Inflammatory macrophage treated with lipopolysaccharide for 1 hour (primary cell): ENCODE results near the gene ISOC2.
"Not testable (repeated sequence)": the region's sequence is repeated elsewhere in the genome, so short reads cannot be mapped to it uniquely, and the experiment has no call there.

ENCODE experiments used
- DNase-seq, 2 donors: peaks; one replicate each; pipeline ENCODE4 v3.0.0-alpha.2; 2020 to 2022

ISOC2 gene, protein sequence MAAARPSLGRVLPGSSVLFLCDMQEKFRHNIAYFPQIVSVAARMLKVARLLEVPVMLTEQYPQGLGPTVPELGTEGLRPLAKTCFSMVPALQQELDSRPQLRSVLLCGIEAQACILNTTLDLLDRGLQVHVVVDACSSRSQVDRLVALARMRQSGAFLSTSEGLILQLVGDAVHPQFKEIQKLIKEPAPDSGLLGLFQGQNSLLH

DNA sequence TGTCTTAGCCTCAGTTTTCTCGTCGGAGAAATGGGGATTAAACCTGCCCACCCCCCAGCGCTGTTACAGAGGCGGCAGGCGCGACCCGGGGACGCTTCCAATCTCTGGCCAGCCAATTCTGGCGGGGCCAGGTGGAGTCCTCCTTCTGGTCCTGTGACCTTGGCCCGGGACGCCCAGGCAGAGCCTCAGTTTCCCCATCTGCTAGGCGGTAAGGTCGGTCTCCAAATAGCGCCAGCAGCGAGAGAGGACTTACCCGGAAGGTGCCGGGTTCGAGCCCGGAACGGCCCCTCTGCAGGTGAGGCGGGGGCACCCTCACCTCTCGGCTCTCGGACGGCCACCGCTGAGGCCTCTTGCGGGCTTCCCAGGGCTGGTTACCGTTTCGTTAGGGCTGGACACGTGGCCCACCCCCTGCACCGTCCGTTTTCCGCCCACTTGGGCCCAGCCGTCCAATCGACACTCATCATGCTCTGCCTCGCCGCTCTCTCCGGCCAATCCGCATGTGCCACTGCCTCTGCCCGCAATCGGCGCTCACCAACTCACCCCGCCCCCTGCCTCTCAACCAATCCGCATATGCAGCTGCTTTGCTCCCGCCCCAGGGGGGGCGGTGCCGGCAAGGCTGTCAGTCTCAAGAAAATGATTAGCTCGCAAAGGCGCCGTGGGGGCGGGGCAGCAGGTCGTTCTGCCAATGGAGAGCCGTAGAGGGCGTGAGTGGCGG, at the start of gene ISOC2:
TSS of gene ISOC2 (minus strand) at position 384 of the 715 bp plus-strand sequence. CDS start 5,156 bp downstream, outside the sequence.
- peak; percentile 99 to 100 for DNase-seq

DNA sequence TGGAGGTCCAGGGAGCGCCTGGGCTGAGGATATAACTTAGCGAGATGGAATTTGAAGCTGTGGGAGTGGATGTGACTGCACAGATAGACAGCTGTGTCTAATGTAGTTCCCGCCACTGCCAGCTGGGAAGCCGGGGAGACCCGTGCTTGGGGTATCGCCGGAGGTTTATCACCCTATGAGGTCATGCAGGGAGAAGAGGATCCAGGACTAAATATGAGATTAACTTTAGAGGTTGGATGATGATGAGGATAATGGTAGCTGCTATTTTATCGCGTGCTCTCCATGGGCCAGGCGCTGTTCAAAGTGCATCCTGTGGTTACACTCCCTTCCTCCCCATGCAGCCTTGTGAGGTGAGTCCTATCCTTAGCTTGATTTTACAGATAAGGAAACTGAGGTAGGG, 46.7 kb upstream of the ISOC2 start:
- no peak for DNase-seq

DNA sequence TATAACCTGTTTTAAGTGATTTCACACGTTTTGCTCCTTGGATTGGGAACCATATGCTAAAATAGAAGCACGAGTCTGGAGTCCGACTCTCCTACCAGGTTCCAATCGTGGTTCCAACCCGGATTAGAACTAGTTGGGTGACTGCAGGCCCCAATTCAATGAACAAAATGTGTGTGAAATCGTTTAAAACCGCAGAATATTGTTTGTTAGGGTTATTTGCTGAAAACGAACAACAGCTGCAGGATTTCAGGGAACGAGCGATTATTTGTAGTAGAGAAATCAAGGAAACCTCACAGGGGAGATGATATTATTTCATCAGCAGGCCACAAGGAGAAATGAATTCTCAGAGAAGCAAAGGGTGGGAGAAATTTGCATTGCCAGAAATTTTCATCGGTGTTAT, 43.5 kb upstream of the ISOC2 start:
- DNase-seq, result no peak

DNA sequence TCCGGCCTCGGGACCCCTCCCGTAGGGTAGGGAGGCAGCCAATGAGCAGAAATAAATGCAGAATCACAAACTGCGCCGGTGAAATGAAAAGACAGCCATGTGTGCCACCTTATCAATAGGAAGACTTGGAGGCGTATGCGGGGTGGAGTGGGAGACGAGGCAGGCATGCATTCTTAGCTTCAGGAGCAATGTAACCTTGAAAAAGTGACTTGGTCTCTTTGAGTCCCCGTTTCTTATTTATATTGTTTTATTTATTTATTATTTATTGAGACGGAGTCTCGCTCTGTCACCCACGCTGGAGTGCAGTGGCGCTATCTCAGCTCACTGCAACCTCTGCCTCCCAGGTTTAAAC, 42.8 kb upstream of the ISOC2 start:
- no peak for DNase-seq

DNA sequence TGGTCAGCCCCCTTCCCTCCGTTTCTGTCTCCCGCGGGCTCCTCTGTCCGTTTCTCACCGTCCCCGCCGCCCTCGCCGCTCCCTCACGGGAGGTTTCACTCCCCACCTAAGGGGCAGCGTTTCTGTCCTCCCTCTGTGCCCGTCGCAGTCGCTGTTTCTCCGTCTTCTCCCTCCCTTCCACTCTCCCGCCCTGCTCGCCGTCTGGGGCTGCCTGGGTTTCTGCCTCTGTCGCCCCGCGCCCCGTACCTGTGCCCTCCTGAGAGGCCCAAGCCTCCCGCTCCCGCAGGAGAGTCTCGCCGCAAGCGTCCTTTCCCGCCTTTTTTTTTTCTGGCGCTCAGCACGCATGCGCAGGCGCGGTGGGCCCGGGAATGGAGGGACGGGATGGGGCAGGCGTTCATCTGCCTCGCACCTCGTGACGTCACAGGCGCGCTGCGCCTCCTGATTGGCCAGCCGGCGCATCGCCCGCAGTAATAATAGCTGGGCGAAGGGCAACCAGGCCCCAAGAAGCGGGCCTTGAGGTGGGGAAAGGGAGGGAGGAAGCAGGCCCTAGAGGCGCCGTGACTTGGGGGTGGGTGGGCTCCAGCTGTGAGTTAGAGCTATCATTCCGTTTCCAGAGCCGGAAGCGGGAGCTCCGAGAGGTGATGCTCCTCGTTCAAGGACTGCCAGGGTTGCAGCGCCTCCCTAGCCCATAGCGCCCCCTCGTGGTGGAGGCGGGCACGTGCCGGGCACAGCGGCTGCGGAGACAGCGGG, 42.2 kb upstream of the ISOC2 start:
- peak; percentile 82 to 96 for DNase-seq

DNA sequence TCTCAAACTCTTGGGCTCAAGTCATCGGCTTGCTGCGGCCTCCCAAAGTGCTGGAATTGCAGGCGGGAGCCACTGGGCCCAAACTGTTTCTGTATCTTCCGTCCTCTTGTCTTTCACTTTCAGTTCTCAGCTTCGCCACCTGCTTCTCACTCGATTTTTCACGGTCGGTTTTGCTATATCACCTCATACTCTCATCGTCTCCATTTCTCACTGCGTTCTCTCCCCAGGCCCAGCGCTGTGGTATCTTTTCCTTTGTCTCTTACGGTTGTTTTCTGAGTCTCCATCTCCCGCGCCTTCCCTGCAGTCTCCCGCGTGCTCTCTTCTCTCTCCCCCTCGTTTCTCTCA, 41.7 kb upstream of the ISOC2 start:
- no peak for DNase-seq

DNA sequence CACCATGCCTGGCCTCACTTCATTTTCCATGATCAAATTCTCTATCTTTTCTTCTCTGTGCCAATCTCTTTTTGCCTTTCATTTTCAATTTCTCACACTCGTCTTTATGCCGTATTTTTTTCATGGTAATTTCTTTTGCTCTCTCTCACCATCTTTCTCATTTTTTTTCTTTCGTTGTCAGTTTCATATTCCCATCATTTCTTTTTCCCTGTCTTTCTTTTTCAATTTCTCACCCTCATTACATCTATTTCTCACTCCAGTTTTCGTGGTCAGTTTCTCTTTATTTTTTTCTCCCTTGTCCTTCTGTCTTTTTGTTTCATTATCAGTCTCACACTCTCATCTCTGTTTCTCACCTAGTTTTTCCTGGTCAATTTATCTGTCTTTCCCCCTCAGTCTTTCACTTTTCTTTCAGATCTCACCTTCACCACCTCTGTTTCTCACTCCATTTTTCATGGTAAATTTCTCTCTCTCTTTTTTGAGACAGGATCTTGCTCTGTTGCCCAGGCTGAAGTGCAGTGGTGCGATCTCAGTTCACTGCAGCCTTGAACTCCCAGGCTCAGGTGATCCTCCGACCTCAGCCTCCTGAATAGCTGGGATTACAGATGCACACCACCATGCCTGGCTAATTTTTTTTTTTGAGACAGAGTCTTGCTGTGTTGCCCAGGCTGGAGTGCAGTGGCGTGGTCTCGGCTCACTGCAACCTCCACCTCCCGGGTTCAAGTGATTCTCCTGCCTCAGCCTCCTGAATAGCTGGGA, 40.9 kb upstream of the ISOC2 start:
- no peak for DNase-seq

DNA sequence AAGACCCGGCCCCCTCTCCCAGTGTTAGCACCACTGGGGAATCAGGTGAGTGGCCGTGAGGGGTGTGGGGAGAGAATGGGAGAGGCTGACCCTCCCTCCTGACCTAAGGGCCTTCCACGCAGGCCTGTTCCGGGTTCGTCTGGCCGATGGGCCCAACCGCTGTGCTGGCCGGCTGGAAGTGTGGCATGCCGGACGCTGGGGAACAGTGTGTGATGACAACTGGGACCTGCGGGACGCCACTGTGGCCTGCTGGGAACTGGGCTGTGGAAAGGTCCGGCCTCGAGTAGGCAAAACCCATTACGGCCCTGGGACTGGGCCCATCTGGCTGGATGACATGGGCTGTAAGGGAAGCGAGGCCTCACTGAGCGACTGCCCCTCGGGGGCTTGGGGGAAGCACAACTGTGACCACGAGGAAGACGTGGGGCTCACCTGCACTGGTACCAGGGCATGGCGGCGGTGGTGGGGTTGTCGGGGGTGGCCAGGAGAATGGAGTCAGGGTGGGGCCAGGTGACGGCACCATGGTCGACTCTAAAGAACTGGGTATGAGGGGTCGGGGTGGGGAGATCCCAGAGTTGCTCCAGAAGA, 39.0 kb upstream of the ISOC2 start:
- no peak for DNase-seq

DNA sequence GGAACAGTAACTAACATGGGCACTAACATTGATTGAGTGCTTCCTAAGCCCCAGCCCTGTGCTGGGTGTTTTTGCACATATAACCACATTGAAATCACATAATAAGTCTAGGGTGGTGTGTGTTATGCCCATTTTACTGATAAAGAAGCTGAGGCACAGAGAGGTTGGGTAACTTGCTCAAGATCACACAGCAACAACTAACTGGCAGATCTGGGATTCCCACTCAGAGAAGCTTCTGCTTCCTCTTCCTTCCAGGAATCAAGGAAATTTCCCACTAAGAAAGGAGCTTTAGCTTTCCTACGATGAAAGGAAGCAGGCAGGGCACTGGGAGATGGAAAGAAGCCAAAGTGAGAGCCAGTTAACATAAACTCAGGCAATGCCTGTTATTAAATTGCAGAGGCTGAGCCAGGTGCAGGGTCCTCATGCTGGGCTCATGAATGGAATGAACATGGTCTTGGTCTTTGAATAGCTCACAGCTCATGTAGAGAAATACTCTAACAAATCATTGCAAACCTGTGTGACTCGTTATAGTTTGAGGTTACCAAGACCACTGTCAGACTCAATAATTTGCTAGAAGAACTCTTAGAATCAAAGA, 36.9 kb upstream of the ISOC2 start:
- no peak for DNase-seq

DNA sequence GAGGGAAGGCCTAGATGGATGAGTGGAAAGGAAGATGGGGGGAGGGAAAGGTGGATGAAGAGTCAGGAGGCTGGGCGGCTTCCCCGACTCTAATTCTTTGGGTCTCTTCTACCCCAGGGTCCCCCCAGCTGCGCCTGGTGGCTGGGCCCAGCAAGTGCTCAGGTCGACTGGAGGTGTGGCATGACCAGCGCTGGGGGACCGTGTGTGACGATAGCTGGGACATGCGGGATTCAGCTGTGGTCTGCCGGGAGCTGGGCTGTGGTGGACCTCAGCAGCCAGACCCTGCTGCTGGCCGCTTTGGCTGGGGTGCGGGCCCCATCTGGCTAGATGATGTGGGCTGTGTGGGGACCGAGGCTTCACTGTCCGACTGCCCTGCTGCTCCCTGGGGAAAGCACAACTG, 36.3 kb upstream of the ISOC2 start:
- no peak for DNase-seq

DNA sequence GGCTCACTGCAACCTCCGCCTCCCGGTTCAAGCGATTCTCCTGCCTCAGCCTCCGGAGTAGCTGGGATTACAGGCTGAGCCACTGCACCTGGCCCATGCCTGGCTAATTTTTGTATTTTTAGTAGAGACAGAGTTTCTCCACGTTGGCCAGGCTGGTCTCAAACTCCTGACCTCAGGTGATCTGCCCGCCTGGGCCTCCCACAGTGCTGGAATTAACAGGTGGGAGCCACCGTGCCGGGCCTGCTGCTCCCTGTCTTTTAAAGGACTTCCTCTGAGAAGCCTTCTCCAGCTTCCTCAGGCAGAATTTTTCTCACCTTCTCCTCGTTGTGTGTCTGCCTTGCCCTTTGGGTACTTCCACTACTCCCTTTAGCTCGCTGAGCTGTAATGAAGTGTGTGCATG, 35.4 kb upstream of the ISOC2 start:
- DNase-seq, result not testable (repeated sequence)

DNA sequence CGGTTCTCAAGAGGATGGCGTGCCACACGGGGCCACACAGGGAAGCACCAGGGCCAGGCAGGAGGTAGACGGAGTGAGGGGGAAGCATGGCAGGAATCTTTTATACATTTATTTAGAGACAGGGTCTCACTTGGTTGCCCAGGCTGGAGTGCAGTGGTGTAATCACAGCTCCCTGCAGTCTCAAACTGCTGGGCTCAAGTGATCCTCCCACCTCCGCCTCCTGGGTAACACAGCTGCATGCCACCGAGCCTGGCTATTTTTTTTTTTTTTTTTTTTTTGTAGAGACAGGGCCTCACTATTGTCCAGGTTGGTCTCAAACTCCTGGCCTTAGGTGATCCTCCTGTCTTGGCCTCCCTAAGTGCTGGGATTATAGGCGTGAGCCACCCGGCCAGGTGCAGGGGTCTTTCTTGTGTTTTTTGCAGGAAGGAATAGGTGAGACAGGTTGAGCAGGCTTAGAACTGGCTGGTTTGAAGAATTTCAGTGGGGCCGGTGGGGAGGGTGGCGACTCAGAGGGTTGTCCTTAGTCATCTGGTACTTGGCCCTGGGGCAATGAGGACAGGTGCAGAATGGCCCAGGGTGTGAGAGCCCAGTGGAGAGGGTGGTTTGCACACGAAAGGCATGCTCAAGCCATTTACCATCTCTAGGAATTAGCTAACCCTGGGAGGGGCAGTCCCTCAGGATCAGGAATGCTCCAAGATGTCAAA, 34.4 kb upstream of the ISOC2 start:
- DNase-seq, result no peak

DNA sequence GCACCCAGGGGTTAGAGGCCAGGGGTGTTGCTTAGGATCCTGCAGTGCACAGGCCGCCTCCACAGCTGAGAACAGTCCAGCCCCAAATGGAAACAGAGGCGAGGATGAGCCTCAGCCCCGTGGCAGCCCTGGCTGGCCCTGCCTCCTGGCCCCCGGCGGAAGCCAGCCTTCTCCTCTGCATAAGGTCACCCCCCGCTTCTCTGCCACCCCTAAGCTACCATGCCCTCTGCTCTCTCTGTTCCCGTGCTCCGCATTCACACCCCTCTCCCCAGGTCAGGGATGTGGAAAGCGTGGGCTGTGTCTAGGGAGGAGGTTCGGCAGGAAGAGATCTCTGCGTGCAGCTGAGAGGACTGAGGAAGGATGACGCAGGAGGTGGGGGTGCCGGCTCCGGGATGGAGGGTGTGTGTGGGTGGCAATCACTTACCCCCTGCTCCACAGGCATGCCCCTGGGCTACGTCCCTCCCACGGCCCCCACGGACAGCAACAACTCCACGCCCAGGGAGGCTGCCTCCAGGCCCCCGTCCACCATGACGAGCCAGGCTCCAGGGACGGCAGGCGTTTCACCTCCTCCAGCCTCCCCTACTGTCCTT, 32.8 kb upstream of the ISOC2 start:
- DNase-seq, result no peak

DNA sequence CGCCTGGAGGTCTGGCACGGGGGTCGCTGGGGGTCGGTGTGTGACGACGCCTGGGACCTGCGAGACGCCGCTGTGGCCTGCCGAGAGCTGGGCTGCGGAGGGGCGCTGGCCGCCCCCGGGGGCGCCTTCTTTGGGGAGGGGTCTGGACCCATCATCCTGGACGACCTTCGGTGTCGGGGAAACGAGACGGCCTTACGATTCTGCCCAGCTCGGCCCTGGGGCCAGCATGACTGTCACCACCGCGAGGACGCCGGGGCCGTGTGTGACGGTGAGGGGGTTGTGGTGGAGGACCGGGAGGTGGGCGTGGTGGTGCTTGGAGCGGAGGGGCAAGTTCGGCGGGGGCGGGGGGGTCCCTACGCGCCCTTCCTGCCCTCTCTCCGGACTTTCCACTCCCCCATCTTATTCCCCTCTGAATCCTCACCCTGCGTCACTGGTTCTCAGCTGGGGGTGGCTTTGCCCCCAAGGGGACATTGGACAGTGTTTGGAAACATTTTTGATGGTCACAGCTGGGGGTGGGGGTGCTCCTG, 32.3 kb upstream of the ISOC2 start:
- DNase-seq, result no peak

DNA sequence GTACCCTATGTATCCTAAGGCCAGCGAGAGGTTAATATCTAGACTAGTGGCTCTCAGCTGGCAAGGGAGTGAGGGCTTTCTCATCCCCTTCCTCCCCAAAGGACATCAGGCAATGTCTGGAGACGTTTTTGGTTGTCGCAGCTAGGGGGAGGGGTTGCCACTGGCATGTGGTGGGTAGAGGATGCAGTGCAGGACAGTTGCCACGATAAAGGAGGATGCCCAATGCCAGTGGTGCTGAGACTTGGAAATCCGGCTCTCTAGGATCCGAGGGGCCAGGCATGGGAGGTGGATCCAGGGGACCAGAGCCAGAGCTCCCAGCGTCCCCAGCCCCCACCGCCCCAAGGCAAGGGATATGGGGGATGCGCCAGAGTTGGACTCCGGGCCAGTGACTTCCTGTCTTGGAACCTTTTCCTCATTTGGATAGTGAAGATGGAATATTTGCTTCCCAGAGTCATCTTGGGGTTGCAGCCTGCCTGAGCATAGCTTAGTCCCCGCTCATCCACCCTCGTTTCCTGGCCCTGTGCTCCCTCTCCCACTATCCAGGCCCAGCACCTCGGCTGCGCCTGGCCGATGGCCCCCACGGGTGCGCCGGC, 31.7 kb upstream of the ISOC2 start:
- no peak for DNase-seq

DNA sequence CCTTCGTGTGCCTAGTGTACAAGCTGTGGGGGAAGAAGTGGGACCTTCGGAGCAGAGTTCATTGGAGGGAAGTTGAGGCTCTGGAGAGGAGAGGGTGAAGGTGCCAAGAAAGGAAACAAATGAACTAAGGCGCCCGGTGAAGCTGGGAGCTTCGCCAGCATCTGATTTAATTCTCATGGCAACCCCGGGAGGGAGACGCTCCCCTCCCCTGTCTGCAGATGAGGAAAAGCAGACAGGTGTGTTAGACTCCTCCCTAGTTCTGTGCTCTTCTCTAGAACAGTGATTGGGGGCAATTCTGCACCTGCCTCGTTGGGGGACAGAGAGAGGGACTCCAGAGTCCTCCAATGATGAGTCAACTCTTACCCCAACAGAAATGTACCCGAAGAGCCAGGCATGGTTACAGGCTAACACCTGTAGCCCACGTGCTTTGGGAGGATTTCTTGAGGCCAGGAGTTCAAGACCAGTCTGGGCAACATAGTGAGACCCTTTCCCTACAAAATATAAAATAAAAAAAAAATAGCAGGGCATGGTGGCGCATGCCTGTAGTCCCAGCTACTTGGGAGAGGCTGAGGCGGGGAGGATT, 31.0 kb upstream of the ISOC2 start:
- no peak for DNase-seq

DNA sequence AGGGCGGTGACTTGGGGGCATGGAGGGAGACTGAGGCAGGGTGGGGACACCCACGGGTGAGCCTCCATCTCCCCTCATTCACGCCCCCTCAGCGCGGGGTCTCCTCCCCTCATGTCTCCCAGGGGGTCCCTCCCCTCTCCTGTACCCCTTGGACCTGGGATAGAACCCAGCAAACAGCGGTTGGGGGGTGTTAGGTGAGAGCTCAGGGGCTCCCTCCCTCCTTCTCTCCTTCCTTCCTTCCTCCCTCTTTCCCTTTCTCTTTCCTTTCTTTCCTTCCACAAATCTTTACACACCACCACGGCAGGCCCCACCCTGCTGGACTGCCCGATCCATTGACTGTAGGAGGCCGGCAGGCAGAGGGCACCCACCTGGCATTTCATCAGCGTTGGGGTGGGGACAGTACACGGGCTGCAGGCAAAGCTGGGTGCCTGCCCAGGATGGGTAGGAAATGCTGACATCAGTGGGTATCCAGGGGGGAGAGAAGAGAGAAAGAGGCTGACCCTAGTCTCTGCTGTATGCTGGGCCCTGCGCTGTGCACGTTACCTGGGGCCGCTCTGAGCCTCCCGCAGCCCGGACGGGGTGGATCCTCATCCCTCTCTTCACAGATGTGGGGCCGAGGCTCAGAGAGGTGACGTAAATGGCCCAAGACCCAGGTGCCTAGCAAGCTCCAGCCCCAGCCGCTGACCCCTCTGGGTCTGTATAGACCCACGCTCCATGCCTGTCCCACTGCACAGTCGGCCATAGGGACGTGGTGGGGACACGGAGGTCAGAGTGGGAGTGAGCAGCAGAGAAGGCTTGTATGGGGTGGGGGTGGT, 30.3 kb upstream of the ISOC2 start:
- DNase-seq, result no peak

DNA sequence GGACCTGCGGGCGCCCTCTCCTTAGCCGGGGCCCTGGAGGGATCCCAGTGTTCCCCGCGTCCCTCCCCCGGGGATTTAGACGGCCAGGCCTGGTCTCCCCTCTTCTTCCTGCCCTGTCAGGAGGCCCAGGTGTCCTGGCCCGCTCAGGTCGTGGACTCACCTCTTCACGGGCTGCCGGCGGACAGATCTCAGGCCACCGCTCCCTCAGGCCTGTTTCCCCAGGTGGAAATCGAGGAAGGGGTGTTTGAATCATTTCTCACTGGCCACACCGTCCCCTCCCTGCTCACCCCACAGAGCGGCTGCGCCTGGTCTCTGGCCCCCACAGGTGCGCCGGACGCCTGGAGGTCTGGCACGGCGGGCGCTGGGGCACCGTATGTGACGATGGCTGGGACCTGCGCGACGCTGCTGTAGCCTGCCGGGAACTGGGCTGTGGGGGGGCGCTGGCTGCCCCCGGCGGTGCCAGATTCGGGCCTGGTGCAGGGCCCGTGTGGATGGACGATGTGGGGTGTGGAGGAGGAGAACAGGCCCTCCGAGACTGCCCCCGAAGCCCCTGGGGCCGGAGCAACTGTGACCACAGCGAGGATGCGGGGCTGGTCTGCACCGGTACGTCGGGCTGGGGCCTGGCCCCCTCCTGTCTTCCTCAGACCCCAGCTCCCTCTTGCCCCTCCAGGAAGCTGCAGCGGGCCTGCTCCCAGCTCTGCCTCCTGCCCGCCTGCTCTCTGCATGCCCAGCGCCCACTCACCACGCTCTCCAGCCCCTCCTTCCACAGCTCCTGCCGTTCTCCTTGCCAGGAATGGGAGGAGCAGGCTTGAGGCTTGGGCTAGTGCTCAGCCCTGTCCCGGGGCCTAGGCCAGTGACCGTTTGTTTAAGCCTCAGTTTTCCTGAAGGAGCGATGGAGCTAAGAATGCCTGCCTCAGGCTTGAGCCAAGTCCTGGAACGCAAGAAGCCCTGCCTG, 29.3 kb upstream of the ISOC2 start:
- DNase-seq, result no peak
